Spleen (tissue), 7 donors: Measurements from ENCODE around the gene UCKL1.

Experiments
- POLR2AphosphoS5 ChIP-seq, 3 donors: sonication (generic); formaldehyde crosslinking; IDR thresholded peaks; one replicate each; pipeline ENCODE4 v1.5.1; 2017; ENCODE audit warnings: antibody characterized with exemption in 3 of 3
- TF ChIP-seq, protein P1 (sequence below), 11 experiments: fragments of 200-600 bp in 7 of 11; fragments of 450-650 bp in 4 of 11; sonication (generic) in 4 of 11; IDR thresholded peaks in 8 of 11; conservative IDR thresholded peaks in 3 of 11; 1 replicate in 7 of 11; 2 replicates in 4 of 11; pipeline versions ENCODE4 v1.4.0 to v1.8.0; 2016 to 2021; ENCODE audit warnings: antibody characterized with exemption in 11 of 11, inconsistent platforms in 4 of 11, mild to moderate bottlenecking in 1 of 11
- donor health status: DM: no; HTN: no; CAD: no; lungs with moderate emphysema.
- donor health status: DM: no; HTN: no; CAD: no.
- donor health status: DM: no; HTN: no; CAD: no.

DNA sequence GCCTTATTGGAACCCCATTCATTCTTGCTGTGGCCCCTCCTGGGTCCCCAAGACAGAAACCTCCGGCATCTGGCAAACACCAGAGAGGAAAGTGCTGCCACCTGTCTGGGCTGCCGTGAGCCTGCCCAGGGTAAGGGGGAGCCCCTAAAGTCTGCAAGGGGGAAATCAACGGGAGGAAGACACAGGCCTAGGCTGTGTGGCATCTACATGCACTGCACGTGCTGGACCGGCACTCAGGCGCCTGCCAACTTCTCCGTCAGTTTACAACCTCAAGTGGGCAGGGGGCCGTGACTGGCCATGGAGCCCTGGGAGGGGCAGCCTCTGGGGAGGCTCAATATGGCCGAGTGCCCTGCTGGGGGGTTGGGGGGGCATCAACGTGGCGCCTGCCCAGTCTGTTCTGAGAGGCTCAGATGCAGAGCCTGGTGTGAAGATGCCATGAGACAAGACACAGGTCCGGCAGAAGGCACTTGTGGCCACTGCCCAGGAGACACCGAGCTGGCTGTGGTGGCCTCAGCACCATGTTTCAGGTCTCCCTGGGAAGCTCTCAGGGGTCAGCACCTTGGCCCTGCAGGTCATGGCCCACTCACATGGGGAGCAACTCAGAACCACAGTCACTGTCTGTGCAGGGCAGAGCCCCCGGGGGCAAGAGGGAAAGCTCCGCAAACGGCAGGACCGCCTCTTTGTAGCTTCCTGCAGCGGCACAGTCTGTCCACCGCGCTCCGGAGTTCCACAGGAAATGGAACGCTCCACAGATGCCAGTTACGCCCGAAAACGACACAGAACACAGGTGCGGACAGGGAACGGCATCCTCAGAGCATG, 8.4 kb downstream of the UCKL1 start:
- TF ChIP-seq, protein P1, sequence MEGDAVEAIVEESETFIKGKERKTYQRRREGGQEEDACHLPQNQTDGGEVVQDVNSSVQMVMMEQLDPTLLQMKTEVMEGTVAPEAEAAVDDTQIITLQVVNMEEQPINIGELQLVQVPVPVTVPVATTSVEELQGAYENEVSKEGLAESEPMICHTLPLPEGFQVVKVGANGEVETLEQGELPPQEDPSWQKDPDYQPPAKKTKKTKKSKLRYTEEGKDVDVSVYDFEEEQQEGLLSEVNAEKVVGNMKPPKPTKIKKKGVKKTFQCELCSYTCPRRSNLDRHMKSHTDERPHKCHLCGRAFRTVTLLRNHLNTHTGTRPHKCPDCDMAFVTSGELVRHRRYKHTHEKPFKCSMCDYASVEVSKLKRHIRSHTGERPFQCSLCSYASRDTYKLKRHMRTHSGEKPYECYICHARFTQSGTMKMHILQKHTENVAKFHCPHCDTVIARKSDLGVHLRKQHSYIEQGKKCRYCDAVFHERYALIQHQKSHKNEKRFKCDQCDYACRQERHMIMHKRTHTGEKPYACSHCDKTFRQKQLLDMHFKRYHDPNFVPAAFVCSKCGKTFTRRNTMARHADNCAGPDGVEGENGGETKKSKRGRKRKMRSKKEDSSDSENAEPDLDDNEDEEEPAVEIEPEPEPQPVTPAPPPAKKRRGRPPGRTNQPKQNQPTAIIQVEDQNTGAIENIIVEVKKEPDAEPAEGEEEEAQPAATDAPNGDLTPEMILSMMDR (IDR thresholded peaks at IDR 0.05 in 8 of 11, conservative IDR thresholded peaks at IDR 0.05 in 3 of 11), result peak in 3 of 11 experiments; percentile 22 to 23 (median 22)
- peak; percentile 63 to 68 (median 64) for TF ChIP-seq POLR2AphosphoS5 (IDR thresholded peaks at IDR 0.05)
